Esophagus muscularis mucosa (tissue), 3 donors: Measurements from ENCODE around the gene TTC7B.

Source experiments
- CTCF ChIP-seq, 3 experiments: fragments of 200-600 bp in 2 of 3; fragments of 450-650 bp in 1 of 3; sonication (generic) in 2 of 3; IDR thresholded peaks; one replicate each; pipeline ENCODE4 v1.5.1; 2017 to 2019; ENCODE audit warnings: antibody characterized with exemption in 3 of 3, mild to moderate bottlenecking in 2 of 3, moderate library complexity in 1 of 3
- POLR2A ChIP-seq: fragments of 450-650 bp; IDR thresholded peaks from one replicate; pipeline ENCODE4 v1.6.1; 2017; ENCODE audit warnings: antibody characterized with exemption, moderate library complexity, mild to moderate bottlenecking, low read depth

GRCh38 chr14:90853116-90853515 is 36.9 kb upstream of the TTC7B start:
- no peak for TF ChIP-seq CTCF (IDR thresholded peaks at IDR 0.05)
- TF ChIP-seq POLR2A: no peak
